Measurements from ENCODE around the gene MLH3. TPM values are rescaled to one million over a fixed set of nuclear protein-coding genes. Genes with fewer than 3 reads are reported as not detected.

The MLH3 gene
- polyA plus RNA-seq, 1 donor from 2014 or later: 17.3 TPM

DNA sequence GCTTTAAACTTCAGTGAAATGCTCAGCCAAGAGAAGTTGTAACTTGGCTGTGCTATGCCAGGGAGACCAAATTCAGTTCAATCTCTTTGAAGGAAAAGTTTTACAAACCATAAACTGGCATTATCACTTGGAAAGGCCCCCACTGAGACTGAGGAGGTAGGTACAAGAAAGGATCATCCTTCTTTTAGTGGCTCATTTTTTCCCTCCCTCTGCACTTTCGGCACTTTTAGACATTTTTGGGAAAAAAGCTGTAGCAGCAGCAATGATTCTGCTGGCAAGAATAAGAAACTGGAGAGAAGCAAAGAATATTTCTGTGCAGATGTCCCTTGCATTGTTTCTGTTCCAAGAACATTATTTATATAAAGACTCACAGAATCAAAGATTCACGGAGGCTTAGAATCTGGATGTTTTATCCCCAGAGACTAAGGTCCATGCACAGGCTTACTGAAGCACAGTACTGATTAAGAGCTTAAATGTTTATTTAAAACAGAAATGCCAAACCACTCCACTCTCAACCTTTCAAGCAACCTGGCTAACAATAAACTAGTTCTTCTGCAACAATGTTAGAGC lies 30.5 kb upstream of the MLH3 start:
- Histone ChIP-seq H3F3A (ENCODE audit: insufficient read depth, low read length, poor library complexity, severe bottlenecking) (no peaks in the 10 kb centered on the region), H4K20me1 (ENCODE audit: insufficient read depth) (no peaks in the 10 kb centered on the region), H3K9me3 (ENCODE audit: low read length) (no peaks in the 10 kb centered on the region), H3K4me2 (ENCODE audit: low read length) (no peak overlapping the region), H2AFZ (ENCODE audit: low read depth, low read length) (no peak overlapping the region), H3K27me3 (ENCODE audit: insufficient read depth, low read depth, low read length) (no peaks in the 10 kb centered on the region), H3K27ac (ENCODE audit: low read length) (no peak overlapping the region), H3K79me2 (replicated peaks; ENCODE audit: insufficient read depth, low read length) (no peaks in the 10 kb centered on the region), H3K36me3 (ENCODE audit: insufficient read depth, low read length) (no peaks in the 10 kb centered on the region), H3K4me3 (ENCODE audit: low read length) (no peak overlapping the region), H3K9ac (ENCODE audit: low read length) (no peak overlapping the region), H3K9me2 (ENCODE audit: insufficient read depth, low read length) (no peaks in the 10 kb centered on the region)
- TF ChIP-seq, protein P1, sequence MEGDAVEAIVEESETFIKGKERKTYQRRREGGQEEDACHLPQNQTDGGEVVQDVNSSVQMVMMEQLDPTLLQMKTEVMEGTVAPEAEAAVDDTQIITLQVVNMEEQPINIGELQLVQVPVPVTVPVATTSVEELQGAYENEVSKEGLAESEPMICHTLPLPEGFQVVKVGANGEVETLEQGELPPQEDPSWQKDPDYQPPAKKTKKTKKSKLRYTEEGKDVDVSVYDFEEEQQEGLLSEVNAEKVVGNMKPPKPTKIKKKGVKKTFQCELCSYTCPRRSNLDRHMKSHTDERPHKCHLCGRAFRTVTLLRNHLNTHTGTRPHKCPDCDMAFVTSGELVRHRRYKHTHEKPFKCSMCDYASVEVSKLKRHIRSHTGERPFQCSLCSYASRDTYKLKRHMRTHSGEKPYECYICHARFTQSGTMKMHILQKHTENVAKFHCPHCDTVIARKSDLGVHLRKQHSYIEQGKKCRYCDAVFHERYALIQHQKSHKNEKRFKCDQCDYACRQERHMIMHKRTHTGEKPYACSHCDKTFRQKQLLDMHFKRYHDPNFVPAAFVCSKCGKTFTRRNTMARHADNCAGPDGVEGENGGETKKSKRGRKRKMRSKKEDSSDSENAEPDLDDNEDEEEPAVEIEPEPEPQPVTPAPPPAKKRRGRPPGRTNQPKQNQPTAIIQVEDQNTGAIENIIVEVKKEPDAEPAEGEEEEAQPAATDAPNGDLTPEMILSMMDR (IDR thresholded peaks at IDR 0.05; ENCODE audit: poor library complexity, severe bottlenecking): no peak
- TF ChIP-seq POLR2AphosphoS5 (IDR thresholded peaks at IDR 0.05) (no peak), MXI1 (conservative IDR thresholded peaks at IDR 0.05; ENCODE audit: poor library complexity, severe bottlenecking) (no peak), TAF1 (IDR thresholded peaks at IDR 0.05; ENCODE audit: low read depth) (no peak), RAD21 (conservative IDR thresholded peaks at IDR 0.05) (no peak), EP300 (conservative IDR thresholded peaks at IDR 0.05; ENCODE audit: poor library complexity, severe bottlenecking) (no peak), SMC3 (conservative IDR thresholded peaks at IDR 0.05; ENCODE audit: poor library complexity) (no peak), EZH2 (IDR thresholded peaks at IDR 0.05; ENCODE audit: borderline replicate concordance, insufficient read depth, low read length, poor library complexity, severe bottlenecking) (no peak)
- TF ChIP-seq, protein P2, sequence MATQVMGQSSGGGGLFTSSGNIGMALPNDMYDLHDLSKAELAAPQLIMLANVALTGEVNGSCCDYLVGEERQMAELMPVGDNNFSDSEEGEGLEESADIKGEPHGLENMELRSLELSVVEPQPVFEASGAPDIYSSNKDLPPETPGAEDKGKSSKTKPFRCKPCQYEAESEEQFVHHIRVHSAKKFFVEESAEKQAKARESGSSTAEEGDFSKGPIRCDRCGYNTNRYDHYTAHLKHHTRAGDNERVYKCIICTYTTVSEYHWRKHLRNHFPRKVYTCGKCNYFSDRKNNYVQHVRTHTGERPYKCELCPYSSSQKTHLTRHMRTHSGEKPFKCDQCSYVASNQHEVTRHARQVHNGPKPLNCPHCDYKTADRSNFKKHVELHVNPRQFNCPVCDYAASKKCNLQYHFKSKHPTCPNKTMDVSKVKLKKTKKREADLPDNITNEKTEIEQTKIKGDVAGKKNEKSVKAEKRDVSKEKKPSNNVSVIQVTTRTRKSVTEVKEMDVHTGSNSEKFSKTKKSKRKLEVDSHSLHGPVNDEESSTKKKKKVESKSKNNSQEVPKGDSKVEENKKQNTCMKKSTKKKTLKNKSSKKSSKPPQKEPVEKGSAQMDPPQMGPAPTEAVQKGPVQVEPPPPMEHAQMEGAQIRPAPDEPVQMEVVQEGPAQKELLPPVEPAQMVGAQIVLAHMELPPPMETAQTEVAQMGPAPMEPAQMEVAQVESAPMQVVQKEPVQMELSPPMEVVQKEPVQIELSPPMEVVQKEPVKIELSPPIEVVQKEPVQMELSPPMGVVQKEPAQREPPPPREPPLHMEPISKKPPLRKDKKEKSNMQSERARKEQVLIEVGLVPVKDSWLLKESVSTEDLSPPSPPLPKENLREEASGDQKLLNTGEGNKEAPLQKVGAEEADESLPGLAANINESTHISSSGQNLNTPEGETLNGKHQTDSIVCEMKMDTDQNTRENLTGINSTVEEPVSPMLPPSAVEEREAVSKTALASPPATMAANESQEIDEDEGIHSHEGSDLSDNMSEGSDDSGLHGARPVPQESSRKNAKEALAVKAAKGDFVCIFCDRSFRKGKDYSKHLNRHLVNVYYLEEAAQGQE (IDR thresholded peaks at IDR 0.05; ENCODE audit: borderline replicate concordance): no peak

DNA sequence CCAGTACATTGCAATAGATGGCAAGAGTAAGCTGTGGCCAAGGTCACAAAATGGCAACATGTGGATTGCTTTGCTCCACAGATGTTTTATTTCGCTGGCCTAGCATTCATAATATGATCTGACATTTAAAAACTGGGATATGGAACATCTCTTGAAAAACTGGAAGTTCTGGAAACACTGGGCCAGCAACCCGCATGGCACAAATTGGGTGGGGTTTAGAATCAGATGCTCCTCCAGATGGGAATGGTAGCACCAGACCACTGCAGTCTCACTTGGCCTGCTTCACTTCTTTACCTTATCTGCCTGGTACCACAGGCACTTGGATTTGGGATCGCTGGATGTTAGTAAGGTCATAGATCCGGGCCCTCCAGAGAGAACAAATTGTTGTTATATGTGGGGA lies 28.3 kb upstream of the MLH3 start:
- no peak overlapping the region for H3K27ac ChIP-seq (ENCODE audit: low read length)
- TF ChIP-seq RAD21 (conservative IDR thresholded peaks at IDR 0.05) (no peak), EP300 (conservative IDR thresholded peaks at IDR 0.05; ENCODE audit: poor library complexity, severe bottlenecking) (no peak), SMC3 (conservative IDR thresholded peaks at IDR 0.05; ENCODE audit: poor library complexity) (no peak), TAF1 (IDR thresholded peaks at IDR 0.05; ENCODE audit: low read depth) (no peak), EZH2 (IDR thresholded peaks at IDR 0.05; ENCODE audit: borderline replicate concordance, insufficient read depth, low read length, poor library complexity, severe bottlenecking) (no peak), MXI1 (conservative IDR thresholded peaks at IDR 0.05; ENCODE audit: poor library complexity, severe bottlenecking) (no peak), POLR2AphosphoS5 (IDR thresholded peaks at IDR 0.05) (no peak)
- TF ChIP-seq, protein P2 (IDR thresholded peaks at IDR 0.05; ENCODE audit: borderline replicate concordance): no peak
- TF ChIP-seq, protein P1 (IDR thresholded peaks at IDR 0.05; ENCODE audit: poor library complexity, severe bottlenecking): no peak

More for the DNA sequence above, 28.3 kb upstream of the MLH3 start:
- Histone ChIP-seq H3K9me2 (ENCODE audit: insufficient read depth, low read length) (no peaks in the 10 kb centered on the region), H3F3A (ENCODE audit: insufficient read depth, low read length, poor library complexity, severe bottlenecking) (no peaks in the 10 kb centered on the region), H3K9ac (ENCODE audit: low read length) (no peak overlapping the region), H2AFZ (ENCODE audit: low read depth, low read length) (no peak overlapping the region), H3K4me3 (ENCODE audit: low read length) (no peak overlapping the region), H3K36me3 (ENCODE audit: insufficient read depth, low read length) (no peaks in the 10 kb centered on the region), H4K20me1 (ENCODE audit: insufficient read depth) (no peaks in the 10 kb centered on the region), H3K4me2 (ENCODE audit: low read length) (no peak overlapping the region), H3K79me2 (replicated peaks; ENCODE audit: insufficient read depth, low read length) (no peaks in the 10 kb centered on the region), H3K27me3 (ENCODE audit: insufficient read depth, low read depth, low read length) (no peaks in the 10 kb centered on the region), H3K9me3 (ENCODE audit: low read length) (no peaks in the 10 kb centered on the region)

All from neural cell (in vitro differentiated cells).